Measurements from ENCODE around the gene NEU4.
A peak's percentile ranks its signal among the peaks of the same experiment; 100 is the strongest.

Gene NEU4

GRCh38 chr2:241865957-241866789 lies 57.2 kb downstream of the NEU4 start:
- Histone ChIP-seq H3K27ac (ENCODE audit: insufficient read depth in 1 of 2, low read depth in 1 of 2, low read length in 2 of 2, poor library complexity in 1 of 2, severe bottlenecking in 2 of 2) (no peak overlapping the region), H3K27me3 (replicated peaks in 2 of 5; ENCODE audit: control insufficient read depth in 4 of 5, insufficient read depth in 5 of 5, low read length in 4 of 5) (peaks cover 0 to 46% (median 0%) of the 10 kb centered on the region in 5 experiments), H3K4me1 (ENCODE audit: control extremely low read depth in 1 of 4, control insufficient read depth in 4 of 4, insufficient read depth in 4 of 4, low read length in 3 of 4) (peaks cover 0 to 46% (median 38%) of the 10 kb centered on the region in 4 experiments), H3K4me3 (ENCODE audit: control insufficient read depth in 1 of 7, extremely low read depth in 1 of 7, insufficient read depth in 4 of 7, low read depth in 2 of 7, low read length in 6 of 7) (no peak overlapping the region), H3K9me3 (ENCODE audit: control extremely low read depth in 1 of 5, control insufficient read depth in 4 of 5, insufficient read depth in 2 of 5, low read depth in 1 of 5, low read length in 4 of 5) (no peaks in the 10 kb centered on the region), H3K36me3 (ENCODE audit: control insufficient read depth in 4 of 4, insufficient read depth in 4 of 4, low read length in 3 of 4) (no peaks in the 10 kb centered on the region)
- WGBS (ENCODE audit: insufficient coverage): 24% methylated on average over 14 of the region's 31 CpGs
- POLR2A ChIA-PET: interaction anchor here (0.6 kb wide), 1 partner anchor 205 kb away, joined by 3 read pairs; no protein-coding TSS in a partner anchor
- peak; percentile 55 to 82 (median 62) for DNase-seq
- CTCF ChIA-PET: interaction anchor here (0.6 to 4.1 kb wide), 5 partner anchors 9 to 29 kb away, joined by 3 to 21 read pairs (median 4); no protein-coding TSS in a partner anchor

All from common myeloid progenitor, CD34-positive (primary cell).